OCI-LY7 (cell line): ENCODE data around the gene TGFBR3.

Experiments used
- CTCF ChIP-seq: fragments of 200-600 bp; sonication (generic); conservative IDR thresholded peaks from 2 replicates; pipeline ENCODE4 v1.5.1; 2014; ENCODE audit warnings: mild to moderate bottlenecking, antibody characterized with exemption, low read length, moderate library complexity, mixed read lengths
- EZH2phosphoT487 ChIP-seq: fragments of 200-600 bp; sonication (generic); IDR thresholded peaks from 2 replicates; pipeline ENCODE4 v1.6.1; 2018; ENCODE audit warnings: low read depth, borderline replicate concordance, mild to moderate bottlenecking, mixed run types, antibody characterized with exemption, low read length, moderate library complexity, mixed read lengths

- TF ChIP-seq CTCF (no peak), EZH2phosphoT487 (no peak)
These were observed 35.2 kb downstream of the TGFBR3 start for GRCh38 chr1:91850708-91851107.
